H1 (cell line): ENCODE data around the gene CHST8. TPM values are rescaled to one million over a fixed set of nuclear protein-coding genes. Genes with fewer than 3 reads are reported as not detected.

ENCODE experiments used
- RXRA ChIP-seq: IDR thresholded peaks from 2 replicates; pipeline ENCODE4 v1.6.1; 2011; ENCODE audit warnings: low read depth, mild to moderate bottlenecking, low read length, moderate library complexity; ENCODE audit not compliant: insufficient read depth
- polyA plus RNA-seq, 7 experiments: library from polyadenylated mRNA; depleted of rRNA in 3 of 7; stranded (reverse) in 5 of 7; unstranded in 2 of 7; fragments of >200 nt in 5 of 7; fragments of 200-250 nt in 2 of 7; gene quantifications; 1 replicate in 5 of 7; 2 replicates in 1 of 7; 4 replicates in 1 of 7; pipeline versions ENCODE4 v1.2.1 to v1.2.3, GENCODE V29; 2011 to 2013; ENCODE audit warnings: missing spikeins in 2 of 7, mixed read lengths in 2 of 7
- total RNA-seq: library from RNA; stranded (reverse); fragmentation: NEBNext Ultra II Directional; extraction: Animal tissue kit (Norgen Biotek cat#: 25700); gene quantifications from 2 replicates; pipeline ENCODE4 v1.2.1, GENCODE V29; 2021

CHST8 gene
- total and polyA plus RNA-seq, 2 of the 8 experiments (the other 6 are each of a cell fraction or from before 2014, with no cell fraction given), result 10.8 to 28.2 TPM

DNA sequence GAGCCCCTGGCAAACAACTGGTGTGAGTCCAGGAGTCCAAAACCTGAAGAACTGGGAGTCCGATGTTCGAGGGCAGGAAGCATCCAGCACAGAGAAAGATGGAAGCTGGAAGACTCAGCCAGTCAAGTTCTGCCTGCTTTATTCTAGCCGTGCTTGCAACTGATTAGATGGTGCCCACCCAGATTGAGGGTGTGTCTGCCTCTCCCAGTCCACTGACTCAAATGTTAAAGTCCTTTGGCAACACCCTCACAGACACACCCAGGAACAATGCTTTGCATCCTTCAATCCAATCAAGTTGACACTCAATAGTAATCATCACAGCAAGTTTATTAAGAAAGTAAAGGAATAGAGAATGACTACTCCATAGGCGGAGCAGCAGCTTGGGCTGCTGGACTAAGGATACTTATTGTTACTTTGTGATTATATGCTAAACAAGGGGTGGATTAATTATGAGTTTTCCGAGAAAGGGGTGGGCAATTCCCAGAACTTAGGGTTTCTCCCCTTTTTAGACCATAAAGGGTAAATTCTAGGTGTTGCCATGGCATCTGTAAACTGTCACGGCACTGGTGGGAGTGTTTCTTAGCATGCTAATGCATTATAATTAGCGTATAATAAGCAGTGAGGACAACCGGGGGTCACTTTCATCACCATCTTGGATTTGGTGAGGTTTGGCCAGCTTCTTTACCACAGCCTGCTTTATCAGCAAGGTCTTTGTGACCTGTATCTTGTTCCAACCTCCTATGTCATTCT, 109.3 kb downstream of the CHST8 start (continued):
- TF ChIP-seq RXRA, result no peak
- TF ChIP-seq, all 59 proteins: peak for 0
